C4-2B (cell line): ENCODE results near the gene SUMO2.

Experiments used
- H3K27ac ChIP-seq: fragments of 450-650 bp; 2 replicates; pipeline ENCODE4 v1.5.1; 2017
- ZFX ChIP-seq: fragments of 450-650 bp; IDR thresholded peaks from 2 replicates; pipeline ENCODE4 v1.6.1; 2017
- TF ChIP-seq, protein P1 (sequence below): fragments of 450-650 bp; conservative IDR thresholded peaks from 2 replicates; pipeline ENCODE4 v1.5.1; 2017; ENCODE audit warnings: mild to moderate bottlenecking

SUMO2 gene

DNA sequence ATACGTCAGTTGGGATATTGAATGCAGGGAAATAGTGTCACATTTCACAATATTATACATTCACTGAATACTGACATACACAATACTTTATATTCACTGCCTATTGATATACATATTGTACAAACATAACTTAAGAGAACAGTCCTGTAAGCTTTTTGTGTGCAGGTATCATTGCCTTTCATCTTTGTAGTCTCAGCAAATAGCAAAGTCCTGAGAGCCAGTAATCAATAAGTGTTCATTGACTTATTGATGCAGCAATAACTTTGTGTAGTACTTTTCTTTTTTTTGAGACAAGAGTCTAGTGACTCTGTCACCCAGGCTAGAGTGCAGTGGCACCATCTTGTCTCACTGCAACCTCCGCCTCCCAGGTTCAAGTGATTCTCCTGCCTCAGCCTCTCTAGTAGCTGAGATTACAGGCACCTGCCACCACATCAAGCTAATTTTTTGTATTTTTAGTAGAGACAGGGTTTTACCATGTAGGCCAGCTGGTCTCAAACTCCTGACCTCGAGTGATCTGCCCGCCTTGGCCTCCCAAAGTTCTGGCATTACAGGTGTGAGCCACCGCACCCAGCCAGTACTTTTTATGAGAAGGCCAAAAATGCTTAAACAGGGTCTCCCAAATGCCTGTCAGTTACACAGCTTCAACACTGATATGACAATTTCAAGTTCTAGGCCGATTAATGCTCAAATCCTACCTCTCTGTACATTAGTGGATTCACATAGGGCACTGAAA is 17.3 kb upstream of the SUMO2 start:
- no peak for TF ChIP-seq ZFX
- TF ChIP-seq, protein P1, sequence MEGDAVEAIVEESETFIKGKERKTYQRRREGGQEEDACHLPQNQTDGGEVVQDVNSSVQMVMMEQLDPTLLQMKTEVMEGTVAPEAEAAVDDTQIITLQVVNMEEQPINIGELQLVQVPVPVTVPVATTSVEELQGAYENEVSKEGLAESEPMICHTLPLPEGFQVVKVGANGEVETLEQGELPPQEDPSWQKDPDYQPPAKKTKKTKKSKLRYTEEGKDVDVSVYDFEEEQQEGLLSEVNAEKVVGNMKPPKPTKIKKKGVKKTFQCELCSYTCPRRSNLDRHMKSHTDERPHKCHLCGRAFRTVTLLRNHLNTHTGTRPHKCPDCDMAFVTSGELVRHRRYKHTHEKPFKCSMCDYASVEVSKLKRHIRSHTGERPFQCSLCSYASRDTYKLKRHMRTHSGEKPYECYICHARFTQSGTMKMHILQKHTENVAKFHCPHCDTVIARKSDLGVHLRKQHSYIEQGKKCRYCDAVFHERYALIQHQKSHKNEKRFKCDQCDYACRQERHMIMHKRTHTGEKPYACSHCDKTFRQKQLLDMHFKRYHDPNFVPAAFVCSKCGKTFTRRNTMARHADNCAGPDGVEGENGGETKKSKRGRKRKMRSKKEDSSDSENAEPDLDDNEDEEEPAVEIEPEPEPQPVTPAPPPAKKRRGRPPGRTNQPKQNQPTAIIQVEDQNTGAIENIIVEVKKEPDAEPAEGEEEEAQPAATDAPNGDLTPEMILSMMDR = no peak
- H3K27ac ChIP-seq = no peak overlapping the region

DNA sequence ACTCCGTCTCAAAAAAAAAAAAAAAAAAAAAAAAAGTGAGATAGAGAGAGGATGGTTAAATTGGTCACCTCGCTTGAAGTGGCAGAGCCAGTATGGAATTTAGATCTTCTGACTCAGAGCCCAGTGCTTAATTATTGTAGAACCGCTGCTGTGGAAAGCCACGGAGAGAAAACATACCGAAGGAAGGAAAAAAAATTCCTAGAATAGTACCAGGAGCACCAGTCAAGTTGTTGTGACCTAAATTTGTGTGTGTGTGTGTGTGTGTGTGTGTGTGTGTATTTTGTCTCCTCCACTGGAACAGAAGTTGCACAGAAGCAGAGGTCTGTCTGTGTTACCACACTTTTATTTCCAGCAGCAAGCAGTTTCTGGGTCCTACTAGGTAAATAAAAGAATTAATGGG is 12.1 kb upstream of the SUMO2 start:
- TF ChIP-seq, protein P1 = no peak
- TF ChIP-seq ZFX = no peak
- no peak overlapping the region for H3K27ac ChIP-seq

DNA sequence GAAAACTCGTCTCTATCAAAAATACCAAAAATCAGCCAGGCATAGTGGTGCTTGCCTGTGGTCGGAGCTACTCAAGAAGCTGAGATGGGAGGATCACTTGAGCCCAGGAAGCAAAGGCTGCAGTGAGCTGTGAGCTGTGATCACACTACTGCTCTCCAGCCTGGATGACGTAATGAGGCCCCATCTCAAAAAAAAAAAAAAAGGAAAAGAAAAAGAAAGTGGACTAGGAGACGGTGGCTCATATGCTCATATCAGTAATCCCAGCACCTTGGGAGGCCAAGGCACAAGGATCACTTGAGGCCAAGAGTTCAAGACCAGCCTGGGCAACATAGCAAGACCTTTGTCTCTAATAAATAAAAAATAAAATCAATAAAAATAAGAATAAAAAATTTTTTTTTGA is 8.8 kb upstream of the SUMO2 start:
- TF ChIP-seq, protein P1 = no peak
- TF ChIP-seq ZFX = no peak

DNA sequence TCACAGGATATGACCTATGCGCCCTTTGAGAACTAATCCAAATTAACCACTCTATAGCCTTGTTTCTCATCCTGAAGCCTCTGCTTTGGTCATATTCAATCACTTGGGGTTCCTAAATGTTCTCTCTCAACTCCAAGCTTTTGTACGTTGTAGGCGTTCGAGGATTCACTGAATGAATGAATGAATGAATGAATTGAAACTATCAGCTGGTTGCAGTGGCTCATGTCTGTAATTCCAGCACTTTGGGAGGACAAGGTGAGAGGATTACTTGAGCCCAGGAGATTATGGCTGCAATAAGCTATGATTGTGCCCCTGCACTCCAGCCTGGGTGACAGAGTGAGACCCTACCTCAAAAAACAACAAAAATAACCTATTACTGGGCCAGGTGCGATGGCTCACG is 5.9 kb upstream of the SUMO2 start:
- H3K27ac ChIP-seq = no peak overlapping the region
- no peak for TF ChIP-seq ZFX
- TF ChIP-seq, protein P1 = no peak

More for the DNA sequence above, 8.8 kb upstream of the SUMO2 start:
- H3K27ac ChIP-seq = no peak overlapping the region

DNA sequence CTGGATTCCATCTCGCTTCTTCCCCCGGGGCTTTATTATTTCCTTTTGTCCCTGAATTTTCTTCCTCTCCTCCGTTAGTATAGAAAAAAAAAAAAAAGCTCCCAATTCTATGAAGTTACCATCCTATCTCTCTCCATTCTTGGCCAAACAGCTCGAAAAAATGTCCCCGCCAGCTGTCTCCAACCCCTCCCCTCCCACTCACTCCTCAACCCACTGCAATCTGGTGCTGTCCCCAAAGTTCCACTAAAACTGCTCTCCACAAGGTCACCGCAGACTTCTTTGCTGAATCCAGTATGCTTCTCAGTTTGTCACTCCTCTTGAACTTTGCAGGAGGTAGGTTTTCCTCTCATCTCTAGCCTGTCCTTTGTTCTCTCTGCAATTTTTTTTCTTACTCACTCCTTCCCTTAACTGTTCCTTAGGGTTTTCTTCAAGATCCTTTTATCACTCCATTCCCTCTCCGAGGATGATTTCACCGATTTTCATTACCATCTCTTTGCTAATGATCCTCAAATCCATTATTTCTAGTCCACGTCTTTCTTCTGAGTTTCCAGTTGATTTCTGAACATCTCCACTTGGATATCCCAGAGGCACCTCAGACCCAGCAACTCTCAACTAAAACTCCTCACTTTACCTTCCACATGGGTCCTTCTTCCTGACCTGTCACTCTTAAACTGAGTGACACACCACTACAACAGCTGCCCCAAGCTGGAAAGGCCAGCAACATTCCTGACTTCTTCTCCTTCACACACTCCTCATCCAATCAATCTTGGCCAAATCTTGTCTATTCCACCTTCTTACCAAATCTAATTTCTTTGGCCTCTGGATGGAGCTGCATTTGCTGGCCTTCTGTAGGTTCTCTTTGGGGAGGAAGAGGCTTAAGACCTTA is 1.5 kb upstream of the SUMO2 start:
- no peak overlapping the region for H3K27ac ChIP-seq
- no peak for TF ChIP-seq ZFX
- TF ChIP-seq, protein P1 = no peak

DNA sequence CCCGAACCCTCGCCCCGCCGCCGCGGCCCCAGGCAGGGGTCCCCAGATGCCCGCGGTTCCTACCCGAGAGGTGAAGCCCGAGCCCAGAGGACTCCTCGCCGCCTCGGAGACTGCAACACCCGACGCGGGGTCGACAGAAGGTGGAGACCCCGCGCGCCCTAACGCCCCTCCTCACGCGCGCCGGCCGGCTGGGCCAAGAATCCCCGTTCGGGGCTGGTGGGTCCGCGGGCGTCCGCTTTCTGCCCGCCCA is 515 bp downstream of the SUMO2 start:
- H3K27ac ChIP-seq = peak overlapping the region; percentile 97
- TF ChIP-seq, protein P1 = no peak
- peak; percentile 79; the same call in 1 of the 2 replicates for TF ChIP-seq ZFX

DNA sequence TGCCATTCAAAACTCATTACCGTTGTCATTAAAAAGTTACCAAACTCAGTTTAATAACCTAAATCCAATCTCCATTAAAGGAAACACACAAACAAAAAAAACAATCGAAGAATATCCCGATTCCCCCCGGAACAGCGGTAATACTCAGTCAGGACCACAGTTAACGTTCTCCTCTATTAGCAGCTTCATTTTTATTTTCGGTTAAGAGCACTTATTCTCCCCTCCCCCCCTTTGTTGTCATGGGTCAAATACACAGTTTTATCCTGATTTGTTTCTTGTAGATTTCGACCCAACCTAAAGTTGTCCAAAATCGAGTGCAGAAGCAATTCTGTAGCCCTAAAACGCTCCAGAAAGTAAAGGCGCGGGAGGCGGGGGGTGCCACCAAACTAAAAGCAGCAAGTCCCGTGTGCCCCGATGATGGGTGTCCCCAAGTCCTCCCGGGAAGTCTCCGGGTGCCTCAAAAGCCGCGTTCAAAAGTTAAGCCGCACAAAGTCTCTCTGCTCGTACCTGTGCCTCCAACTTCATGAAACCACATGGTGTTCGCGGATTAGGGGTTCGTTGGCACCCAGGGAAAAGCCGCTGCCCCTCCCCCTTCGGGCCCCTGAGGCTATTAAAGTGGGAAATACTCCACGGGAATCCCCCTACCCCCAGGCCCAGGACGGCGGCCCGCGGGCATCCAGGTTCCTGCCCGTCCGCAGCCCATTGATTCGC is 996 bp downstream of the SUMO2 start:
- peak overlapping the region; percentile 97 for H3K27ac ChIP-seq
- TF ChIP-seq, protein P1 = no peak
- TF ChIP-seq ZFX = no peak
